ENCODE results near the gene RBBP8NL.

Gene RBBP8NL

DNA sequence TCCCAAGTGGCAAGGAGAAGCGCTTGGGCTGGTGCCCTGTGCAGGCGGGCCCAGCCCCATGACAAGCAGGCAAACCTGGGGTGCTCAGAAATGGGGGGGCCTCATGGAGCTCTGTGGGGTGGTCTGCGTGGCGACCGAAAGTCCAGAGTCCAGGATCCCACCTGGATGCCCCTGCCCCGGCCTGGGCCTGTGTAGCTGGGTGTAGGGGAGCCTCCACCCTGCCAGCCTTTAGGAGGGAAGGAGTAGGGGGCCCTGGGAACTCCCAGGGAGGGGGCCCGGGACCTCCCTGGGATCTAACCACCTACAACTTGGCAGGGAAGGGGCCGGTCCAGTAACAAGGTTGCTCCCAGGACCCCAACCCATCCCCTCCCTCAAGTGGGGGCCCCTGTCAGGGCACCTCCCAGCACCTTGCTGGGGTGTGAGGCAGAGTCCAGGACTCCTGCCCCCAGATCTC lies 55.7 kb downstream of the RBBP8NL start:
- no peak for DNase-seq

DNA sequence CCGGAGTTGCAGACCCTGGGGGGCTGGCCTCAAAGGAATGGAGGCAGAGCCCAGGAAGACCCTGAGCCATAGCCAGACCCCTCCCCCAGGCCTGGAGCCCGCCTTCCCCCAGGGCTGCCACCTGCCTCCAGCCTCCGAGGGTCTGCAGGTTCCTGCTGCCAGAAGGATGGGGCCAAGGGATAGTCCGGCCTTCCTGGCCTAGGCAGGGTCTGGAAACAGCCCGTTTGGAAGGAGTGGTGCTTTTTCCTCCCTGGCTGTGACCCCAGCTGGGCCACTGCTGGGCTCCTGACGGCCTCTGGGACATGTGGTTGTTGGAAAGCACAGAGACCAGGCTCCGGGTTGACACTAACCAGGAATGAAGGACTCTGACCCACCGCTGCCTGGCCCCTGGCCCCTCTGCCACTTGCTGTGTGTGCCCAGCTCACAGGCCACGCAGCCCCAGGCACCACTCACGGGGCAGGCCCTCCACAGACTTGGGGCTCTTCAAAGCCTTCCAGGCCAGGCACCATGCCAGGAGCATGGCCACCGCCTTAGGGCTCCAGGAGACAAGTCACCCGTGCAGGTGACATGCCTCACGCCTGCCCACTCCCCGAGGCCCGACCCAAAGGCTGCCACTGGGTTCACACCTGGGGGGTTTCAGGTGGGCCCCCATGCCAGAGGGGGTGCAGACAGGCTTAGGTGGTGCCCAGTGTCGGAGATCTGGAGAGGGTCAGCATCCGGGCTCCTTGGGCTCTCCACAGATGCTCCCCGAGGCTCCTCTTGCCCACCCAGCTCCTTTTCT lies 56.3 kb downstream of the RBBP8NL start:
- no peak for DNase-seq

- DNase-seq: no peak
Observed at GRCh38 chr20:62370115-62370806, 57.1 kb downstream of the RBBP8NL start.

GRCh38 chr20:62369815-62370114 lies 57.6 kb downstream of the RBBP8NL start:
- no peak for DNase-seq

DNA sequence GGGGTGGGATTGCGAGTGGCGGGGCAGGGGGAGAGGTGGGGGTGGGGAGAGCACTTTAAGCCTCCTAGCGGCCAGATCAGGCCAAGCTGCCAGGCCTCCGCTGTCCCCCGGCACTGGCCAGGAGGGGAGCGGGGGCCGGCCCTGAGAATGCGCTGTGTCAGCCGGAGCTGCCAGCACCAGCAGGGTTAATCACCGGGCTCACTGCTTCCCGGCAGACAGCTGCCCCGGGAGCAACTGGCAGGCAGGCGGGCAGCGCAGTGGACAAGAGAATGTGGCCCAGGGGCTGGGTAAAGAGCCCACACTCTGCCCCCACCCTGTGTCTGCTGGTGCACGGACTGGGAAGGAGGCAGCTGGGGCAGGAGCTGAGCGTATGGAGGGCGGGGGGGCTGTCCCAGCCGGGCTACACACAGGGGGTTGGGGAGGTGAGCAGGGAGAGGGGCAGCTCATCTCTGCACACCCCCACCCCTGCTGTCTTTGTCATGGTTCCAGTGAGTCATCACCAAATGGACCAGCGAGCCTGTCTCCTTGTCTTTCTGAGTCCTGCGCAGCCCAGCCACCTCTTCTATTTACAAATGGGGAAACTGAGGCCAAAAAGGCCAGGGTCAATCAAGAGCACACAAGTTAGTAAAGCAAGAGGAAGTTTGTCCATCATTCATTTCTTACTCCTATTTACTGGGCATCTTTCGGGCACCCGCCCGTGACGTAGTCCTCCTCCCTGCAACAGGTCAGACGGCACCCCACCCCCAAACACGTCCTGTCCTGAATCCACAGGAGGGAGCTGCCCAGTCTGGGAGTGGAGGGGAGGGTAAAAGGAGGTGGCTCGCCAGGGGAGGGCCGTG lies 58.1 kb downstream of the RBBP8NL start:
- DNase-seq: peak; percentile 29

- no peak for DNase-seq
Observed at GRCh38 chr20:62368392-62368975, 58.9 kb downstream of the RBBP8NL start.

- no peak for DNase-seq
Observed at GRCh38 chr20:62367633-62368391, 59.5 kb downstream of the RBBP8NL start.

DNA sequence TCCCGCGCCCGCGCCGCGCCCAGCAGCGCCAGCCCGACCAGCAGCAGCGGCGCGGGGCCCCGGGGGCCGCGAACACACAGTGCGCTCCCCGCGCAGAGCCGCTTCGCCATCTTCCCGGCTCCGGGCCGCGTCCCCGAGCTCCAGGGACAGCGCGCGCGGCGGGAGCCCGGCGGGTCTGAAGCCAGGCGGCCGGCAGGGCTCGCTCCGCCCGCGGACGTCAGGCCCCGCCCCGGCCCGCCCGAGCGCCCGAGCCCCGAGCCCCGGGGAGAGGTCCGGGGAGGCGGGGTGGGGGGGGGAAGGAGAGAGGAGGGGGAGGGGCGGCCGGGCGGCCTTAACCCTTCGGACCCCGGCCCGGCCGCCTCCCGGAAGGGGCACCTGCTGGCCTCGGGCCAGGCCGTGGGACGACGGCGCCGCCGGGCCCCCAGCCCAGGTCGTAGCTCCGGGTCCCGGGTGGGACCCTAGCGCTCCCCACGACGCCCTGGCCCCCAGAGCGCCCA lies 60.2 kb downstream of the RBBP8NL start, which contains the start of gene LAMA5:
LAMA5 (minus strand) TSS at position 177 of the 497 bp plus-strand sequence; CDS start at position 110, 67 bp downstream.
- no peak for DNase-seq

- no peak for DNase-seq
Observed at GRCh38 chr20:62366370-62367135, 60.8 kb downstream of the RBBP8NL start.

GRCh38 chr20:62365814-62366369 lies 61.4 kb downstream of the RBBP8NL start:
- DNase-seq: no peak

GRCh38 chr20:62364911-62365736 lies 62.2 kb downstream of the RBBP8NL start:
- no peak for DNase-seq

GRCh38 chr20:62363920-62364851 lies 63.2 kb downstream of the RBBP8NL start:
- no peak for DNase-seq

DNA sequence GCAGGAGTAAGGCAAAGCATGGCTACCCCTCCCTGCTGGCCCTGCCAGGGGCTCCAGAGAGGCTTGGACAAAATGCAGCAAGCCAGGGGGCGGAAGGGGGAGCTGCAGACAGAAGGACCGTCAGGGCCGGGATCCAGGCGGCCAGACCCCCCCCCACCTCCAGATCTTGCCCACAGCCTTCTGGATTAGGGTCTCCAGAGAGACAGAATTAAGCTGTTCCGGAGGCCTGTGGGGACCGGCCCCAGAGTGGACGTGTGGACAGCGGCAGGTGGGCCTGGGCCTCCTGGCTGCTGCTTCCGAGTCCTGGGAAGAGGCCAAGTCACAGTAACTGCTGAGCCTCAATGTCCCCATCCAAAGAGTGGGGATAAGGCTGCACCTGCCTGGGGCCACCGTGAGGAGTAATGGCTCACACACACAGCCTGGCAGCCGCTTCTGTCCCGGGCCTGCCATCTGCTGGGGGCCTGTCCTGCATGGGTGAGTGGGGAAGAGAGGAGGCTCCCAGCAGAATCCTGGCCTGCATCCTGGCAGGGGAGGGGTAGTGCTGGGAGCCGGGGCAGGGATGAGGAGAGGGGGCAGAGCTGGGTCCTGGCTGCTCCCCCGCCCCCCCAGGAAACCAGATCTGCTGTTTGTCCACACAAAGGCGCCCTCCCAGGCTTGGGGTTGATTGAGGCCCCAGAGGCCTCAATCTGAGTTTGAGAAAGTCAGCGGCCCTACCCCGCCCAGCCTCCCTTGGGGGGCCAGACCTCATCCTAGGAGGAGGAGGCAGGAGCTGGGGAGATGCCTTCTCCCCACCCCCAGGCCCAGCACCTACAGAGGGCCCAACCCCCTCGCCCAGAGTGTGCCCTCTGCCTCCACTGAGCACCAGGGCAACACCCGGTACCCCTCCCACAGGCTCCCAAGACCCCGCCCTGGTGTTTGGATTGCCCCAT lies 64.1 kb downstream of the RBBP8NL start:
- no peak for DNase-seq

GRCh38 chr20:62362590-62362940 lies 64.8 kb downstream of the RBBP8NL start:
- DNase-seq: no peak

DNA sequence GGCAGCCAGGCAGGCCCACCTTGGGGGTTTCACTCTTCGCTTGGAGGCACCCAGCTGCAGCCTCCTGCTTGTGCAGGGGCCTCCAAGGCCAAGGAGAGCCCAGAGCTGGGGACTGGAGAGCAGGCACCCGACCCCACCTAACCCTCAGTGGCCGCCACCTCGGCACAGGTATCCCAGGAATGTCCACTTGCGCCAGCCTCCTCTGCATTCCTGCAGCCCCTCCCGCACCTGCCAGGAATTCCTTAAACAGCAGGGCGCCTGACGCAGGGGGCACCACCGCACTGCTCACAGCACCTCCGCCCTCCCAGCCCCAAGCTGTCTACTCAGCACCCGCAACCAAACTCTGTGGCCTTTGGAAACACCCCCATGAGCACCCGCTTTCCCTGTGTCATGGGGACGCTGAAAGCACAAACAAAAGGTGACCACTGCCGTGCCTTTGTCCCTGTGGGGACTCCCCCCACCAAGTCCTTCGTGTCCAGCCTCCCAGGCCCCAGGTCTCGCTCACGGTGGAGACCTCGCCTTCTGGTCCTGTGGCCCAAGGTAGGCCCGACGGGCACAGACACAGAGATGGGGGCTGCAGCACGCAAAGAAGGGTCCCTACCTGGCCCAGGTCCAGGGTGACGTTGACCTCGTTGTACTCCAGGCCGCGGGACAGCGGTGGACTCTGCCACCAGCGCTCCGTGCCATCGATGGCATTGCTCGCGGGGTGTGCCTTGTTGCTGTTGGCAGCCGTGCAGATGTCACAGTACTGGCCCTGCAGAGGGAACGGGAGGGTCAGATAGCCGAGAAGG lies 65.3 kb downstream of the RBBP8NL start:
- DNase-seq: no peak

GRCh38 chr20:62360854-62361798 lies 66.2 kb downstream of the RBBP8NL start:
- DNase-seq: no peak
